ENCODE measurements around the gene IFITM10.
"Not testable (repeated sequence)": the region's sequence is repeated elsewhere in the genome, so short reads cannot be mapped to it uniquely, and the experiment has no call there.

The IFITM10 gene

DNA sequence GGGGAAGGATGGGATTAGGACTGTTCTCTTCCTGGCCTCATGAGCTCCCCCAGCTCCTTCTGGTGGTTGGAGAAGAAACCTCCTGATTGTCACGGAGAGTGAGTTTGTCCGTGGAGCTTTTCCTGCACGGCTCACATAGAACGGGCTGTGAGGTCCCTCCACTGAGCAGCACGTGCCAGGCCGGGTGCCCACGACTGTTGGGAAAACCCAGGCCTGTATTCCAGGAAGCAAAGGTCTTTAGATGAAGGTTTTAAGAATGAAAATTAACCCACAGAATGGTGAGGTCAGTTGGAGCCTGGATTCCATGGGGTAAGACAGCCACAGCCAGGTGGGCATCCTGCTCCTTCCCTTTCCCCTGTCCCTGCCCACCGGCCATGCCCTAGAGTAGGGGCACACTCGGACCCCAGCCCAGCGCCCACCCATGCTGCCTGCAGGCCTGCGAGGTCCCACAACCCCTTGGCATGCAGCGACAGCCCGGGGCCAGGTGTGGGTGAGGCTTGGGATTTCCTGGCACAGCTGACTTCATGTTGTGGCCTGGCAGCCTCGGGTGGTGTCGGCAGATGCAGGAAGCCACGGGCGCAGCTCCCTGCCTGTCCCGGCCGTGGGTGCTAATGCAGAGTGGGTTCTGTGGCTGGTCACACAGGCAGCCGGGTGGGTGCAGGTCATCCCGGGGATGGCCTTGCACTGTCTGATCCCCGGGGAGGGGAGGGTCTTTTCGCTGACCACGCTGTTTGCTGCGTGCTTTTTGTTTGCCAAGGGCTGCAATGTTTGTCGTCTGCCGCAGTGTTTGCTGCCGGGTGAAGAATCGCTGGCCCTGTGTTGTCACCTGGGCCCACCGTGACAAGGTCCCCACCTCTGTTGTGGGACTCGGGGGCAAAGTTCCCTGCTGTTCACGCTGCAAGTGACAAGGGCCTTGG is 60.9 kb downstream of the IFITM10 start:
- not testable (repeated sequence) for DNase-seq

DNA sequence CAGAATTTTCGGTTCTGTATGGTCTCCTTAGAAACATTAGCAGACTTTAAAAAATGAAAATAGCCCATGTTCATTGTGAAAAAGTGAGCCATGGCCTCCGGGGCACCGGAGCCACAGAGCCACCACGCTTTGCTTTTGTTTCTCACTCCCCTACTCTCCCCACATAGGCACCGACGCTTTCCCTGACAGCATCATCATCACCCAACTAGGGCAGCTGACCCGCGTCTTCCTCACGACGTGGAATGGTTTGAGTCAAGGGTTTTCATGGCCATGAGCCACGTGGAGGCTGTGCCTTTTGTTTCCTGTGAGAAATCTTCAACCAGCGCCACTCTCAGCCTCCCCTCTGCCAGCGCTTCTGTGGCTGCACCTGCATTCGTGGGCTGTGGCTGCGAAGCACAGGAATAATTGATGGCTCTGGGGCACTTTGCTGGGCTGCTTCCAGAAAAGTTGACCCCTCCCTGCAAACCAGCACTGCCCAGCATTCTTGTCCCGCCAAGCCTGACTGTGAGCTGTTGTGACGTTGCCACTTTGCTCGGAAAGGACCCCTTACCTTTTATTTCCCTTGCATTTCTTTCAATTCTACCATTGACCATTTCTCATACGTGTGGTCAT is 62.0 kb downstream of the IFITM10 start:
- not testable (repeated sequence) for DNase-seq

GRCh38 chr11:1686220-1686619 is 64.2 kb downstream of the IFITM10 start:
- not testable (repeated sequence) for DNase-seq

DNA sequence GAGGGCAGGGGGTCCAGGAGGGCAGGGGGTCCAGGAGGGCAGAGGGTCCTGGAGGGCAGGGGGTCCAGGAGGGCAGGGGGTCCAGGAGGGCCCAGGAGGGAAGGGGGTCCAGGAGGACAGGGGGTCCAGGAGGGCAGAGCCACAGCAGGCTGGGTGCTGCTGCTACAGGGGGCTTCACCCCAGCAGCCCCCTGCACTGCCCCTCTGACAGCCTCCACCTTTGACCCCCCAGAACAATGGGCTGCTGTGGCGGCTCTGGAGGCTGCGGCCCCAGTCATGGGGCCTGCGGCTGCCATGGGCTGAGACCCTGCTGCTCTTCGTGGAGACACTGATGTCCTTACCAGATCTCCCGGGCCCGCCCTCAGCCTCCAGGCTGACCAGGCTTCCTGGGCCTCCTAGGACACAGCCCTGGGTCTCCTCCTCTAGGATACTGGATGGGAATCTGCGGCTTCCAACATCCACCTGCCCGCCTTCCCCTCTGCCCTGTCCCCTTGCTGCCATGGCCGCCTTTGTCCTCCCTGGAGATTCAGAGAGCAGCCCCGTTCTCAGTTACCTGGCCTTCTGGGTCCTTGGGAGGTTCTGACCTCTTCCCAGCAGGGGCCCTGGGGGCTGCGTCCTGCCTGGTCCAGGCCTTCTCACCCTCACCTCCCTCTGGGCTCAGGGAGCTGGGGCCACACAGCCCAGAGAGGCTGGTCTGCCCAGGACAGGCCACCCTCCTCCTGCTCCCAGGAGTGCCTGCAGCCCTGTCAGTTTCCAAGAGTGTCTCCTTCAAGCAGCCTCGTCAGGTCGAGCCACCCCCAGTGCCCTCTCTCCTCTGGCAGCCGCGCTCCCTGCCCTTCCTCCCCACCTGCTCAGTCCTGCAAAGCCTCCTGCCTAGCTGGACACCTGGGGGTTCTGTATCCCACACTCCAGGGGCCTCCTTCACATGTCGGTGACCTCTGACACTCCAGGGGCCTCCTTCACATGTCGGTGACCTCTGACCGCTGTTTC is 65.2 kb downstream of the IFITM10 start:
- DNase-seq = not testable (repeated sequence)

- not testable (repeated sequence) for DNase-seq
Observed at GRCh38 chr11:1683904-1684572, 66.4 kb downstream of the IFITM10 start.

DNA sequence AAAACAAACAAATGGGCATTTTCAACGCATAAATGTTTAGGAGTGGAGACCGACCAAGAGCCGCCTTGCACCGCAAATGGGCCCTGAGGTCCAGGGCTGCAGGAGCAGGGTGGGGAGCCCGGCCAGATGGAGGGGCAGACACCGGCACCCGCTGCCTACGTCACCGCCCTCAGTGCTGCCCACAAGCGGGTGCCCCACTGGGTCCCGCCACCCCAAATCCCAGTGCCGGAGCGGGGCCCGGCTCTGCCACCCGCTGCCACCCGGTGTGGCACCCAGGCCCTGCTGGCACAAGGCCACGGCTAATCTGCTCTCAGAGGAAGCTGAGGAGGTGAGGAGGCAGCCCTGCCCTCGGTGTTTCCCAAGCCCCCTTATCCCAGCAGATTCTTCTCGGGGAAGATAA is 67.2 kb downstream of the IFITM10 start:
- not testable (repeated sequence) for DNase-seq
